Measurements from ENCODE around the gene DGKQ.

- TF ChIP-seq, protein P1, sequence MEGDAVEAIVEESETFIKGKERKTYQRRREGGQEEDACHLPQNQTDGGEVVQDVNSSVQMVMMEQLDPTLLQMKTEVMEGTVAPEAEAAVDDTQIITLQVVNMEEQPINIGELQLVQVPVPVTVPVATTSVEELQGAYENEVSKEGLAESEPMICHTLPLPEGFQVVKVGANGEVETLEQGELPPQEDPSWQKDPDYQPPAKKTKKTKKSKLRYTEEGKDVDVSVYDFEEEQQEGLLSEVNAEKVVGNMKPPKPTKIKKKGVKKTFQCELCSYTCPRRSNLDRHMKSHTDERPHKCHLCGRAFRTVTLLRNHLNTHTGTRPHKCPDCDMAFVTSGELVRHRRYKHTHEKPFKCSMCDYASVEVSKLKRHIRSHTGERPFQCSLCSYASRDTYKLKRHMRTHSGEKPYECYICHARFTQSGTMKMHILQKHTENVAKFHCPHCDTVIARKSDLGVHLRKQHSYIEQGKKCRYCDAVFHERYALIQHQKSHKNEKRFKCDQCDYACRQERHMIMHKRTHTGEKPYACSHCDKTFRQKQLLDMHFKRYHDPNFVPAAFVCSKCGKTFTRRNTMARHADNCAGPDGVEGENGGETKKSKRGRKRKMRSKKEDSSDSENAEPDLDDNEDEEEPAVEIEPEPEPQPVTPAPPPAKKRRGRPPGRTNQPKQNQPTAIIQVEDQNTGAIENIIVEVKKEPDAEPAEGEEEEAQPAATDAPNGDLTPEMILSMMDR (IDR thresholded peaks at IDR 0.05; ENCODE audit: low read depth, low read length): no peak
- TF ChIP-seq EZH2phosphoT487 (IDR thresholded peaks at IDR 0.05; ENCODE audit: low read depth): no peak
These were observed 61.4 kb downstream of the DGKQ start for GRCh38 chr4:911871-912490.
